Stimulated activated CD4-positive, alpha-beta T cell treated with anti-CD3 and anti-CD28 coated beads, Interleukin-12 subunit alpha, Interleukin-12 subunit beta, amount 100 ng/mL, for 48 hours (primary cell): Measurements from ENCODE around the gene HLA-DPB1.
A peak's percentile ranks its signal among the peaks of the same experiment; 100 is the strongest.
"Not testable (repeated sequence)": the region's sequence is repeated elsewhere in the genome, so short reads cannot be mapped to it uniquely, and the experiment has no call there.

Experiments used
- DNase-seq, 3 donors: peaks; one replicate each; pipeline ENCODE4 v3.0.0-alpha.2; 2020; ENCODE audit warnings: low read depth in 2 of 3, low spot score in 1 of 3

HLA-DPB1 gene

GRCh38 chr6:33075568-33076405, at the start of gene HLA-DPB1:
HLA-DPB1 (plus strand) TSS chr6:33075990; CDS start chr6:33076042, 52 bp downstream.
- DNase-seq: peak in 1 of 3 donors; percentile 29

- DNase-seq: no peak
Measured at GRCh38 chr6:33028220-33028849, 47.5 kb upstream of the HLA-DPB1 start.

DNA sequence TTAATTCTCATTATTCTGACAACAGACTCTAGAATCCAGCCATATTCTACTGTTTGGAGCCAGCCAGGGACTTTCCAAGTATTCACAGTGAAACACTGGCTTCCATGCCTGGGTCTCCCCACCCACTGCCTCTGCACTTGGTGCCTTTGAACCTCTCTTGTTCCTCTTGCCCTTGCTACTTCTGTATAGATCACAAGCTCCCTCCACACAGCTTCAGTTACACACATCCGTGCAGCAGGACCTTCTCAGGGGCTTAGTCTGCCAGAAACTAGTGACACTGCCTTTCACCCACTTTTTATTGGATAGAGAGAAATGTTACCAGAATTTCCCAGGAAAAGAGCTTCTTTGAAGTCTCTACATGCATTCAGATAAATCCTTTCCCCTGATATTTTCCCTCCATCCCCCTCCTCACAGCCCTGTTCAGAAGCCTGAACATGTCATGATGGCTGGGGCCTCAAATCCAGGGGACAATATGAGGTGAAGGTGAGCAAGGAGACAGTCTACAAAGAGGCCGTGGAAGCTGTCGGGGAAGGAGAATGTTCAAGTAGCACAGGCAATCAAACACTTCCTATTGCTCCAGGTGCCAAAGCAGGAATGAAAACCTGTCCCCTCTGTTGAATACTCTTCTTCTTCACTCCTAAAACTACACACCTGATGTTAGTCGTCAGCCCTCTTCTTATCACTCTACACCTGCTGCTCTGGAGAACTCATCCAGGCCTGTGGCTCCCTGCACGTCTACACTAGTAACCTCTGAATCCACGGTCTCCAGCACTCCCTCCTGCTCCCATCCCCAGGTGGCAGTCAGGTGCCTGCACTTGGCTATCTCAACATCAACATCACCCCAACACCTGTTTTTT, 46.2 kb upstream of the HLA-DPB1 start:
- peak in 1 of 3 donors; percentile 10 for DNase-seq

DNA sequence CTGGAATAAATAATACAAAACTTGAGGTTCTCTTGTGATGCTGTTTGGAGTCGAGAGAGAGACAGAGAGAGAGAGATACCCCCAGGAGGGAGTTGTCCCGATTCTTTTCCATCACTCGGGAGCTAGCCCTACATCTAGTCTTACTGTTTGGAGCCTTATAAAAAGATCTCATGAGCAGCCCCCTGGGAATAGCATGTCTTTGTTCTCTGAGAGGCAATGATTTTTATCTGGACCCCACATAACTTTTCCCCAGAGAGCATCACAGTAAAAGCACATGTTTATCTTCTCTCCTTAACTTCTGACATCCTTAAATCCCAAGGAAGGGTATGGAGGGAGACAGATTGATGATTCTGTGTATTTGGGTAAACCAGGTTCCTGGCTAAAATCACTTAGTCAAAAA, 45.5 kb upstream of the HLA-DPB1 start:
- no peak for DNase-seq

GRCh38 chr6:33034554-33034953, 41.2 kb upstream of the HLA-DPB1 start:
- no peak for DNase-seq

DNA sequence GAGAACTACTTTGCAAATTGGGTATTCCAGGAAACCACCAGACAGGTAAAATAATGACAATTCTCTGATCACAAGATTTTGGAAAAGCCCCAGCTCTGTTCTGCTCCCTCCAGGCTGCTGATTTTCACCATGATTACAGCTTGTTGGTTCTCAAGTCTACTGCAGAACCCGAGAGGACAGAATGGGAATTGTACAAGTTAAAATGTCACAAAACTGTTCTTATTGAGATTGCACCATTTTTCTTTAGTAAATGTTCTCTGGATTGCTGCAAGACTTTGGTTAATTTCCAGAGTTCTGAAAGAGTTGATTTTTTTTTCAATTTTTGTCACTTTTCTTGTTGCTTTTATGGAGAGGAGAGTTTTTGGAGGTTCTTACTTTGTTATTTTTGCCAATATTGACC, 39.3 kb upstream of the HLA-DPB1 start:
- DNase-seq: no peak

DNA sequence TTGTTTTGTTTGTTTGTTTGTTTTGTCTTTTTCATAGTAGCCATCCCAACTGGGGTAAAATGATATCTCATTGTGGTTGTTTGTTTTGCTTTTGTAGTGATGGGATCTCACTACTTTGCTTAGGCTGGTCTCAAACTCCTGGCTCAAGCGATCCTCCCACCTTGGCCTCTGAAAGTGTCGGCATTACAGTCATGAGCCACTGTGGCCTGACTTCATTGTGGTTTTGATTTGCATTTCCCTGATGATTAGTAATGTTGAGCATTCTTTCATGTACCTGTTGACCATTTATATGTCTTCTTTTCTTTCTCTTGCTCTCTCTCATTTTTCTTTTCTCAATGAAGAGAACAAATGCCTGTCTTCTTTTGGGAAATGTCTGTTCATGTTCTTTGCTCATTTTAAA, 35.6 kb upstream of the HLA-DPB1 start:
- no peak for DNase-seq

GRCh38 chr6:33049323-33050013, 26.3 kb upstream of the HLA-DPB1 start:
- no peak for DNase-seq

DNA sequence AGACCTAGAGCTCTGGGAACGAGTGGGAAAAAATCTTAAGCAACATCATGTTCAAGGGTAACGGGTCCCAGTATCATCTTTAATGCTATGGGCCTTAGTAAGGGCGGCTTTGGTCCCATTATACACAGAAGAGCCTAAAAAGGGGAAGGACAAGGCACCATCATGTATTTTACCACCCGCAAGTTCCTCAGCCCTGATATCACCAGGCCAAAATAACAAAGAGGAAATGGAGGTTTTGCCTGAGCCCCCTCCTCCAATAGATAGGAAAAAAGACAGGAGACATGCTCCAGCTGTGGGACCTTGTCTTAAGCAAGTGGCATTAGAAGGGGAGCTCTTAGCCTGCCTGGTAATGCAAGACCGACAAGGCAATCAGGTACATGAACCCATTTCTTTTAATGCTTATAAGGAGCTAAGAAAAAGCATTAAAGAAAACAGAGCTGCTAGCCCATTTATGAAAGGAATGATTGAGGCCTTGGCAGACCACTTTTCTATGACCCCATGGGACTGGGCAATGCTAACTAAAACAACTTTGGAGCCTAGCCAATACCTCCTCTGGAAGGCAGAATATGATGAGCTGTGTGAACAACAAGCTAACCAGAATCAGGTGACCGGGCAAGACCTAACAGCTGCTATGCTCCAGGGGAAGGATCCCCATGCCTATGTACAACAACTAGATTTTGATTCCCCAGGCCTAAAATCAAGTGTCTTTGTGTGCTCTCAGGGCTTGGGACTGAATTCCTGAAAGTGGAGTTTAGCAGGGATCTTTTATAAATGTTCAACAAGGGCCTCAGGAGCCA, 25.6 kb upstream of the HLA-DPB1 start:
- DNase-seq: no peak

DNA sequence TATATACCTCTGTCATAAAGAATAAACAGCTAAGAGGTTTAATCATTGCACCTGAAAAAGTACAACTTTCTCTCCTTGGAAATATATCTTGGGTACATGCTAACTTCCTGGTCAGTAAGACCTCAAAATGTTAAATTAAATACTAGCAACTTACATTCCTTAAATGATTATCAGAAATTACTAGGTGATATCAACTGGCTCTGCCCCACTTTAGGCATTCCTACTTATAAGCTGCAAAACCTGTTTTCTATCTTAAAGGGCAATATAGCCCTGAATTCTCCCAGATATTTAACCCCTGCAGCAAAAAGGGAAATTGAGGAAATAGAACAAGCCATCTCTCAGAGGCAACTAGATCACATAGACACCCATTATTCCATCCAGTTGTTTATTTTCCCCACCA, 23.2 kb upstream of the HLA-DPB1 start:
- DNase-seq: no peak

- DNase-seq: no peak
Measured at GRCh38 chr6:33053230-33053629, 22.6 kb upstream of the HLA-DPB1 start.

GRCh38 chr6:33057222-33058150, 18.3 kb upstream of the HLA-DPB1 start:
- DNase-seq: no peak

GRCh38 chr6:33061987-33062386, 13.8 kb upstream of the HLA-DPB1 start:
- DNase-seq: no peak

DNA sequence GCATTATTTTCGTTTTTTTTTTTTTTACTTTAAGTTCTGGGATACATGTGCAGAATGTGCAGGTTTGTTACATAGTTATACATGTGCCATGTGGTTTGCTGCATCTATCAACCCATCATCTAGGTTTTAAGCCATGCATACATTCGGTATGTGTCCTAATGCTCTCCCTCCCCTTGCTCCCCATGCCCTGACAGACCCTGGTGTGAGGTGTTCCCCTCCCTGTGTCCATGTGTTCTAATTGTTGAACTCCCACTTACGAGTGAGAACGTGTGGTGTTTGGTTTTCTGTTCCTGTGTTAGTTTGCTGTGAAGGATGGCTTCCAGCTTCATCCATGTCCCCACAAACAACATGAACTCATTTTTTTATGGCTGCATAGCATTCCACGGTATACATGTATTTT, 12.4 kb upstream of the HLA-DPB1 start:
- not testable (repeated sequence) for DNase-seq

GRCh38 chr6:33064723-33065122, 11.1 kb upstream of the HLA-DPB1 start:
- no peak for DNase-seq

DNA sequence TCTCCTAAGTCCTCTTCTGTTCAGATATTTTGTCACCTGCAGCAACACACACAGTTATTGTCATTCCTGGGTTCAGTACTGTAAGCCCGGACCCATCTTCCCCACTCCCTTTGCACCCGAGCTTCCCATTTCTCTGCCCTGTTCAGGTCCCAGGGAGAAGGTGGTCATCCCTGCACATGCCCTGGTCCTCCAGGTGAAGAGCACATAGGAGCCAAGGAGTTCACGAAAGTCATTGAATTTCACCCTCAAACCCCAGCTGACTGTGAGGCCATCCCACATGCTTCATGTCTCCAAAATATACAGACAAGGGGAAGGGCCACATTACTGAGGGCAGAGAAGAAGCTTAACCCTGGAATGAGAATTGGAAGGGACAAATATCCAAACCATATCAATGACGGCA, 10.5 kb upstream of the HLA-DPB1 start:
- no peak for DNase-seq

DNA sequence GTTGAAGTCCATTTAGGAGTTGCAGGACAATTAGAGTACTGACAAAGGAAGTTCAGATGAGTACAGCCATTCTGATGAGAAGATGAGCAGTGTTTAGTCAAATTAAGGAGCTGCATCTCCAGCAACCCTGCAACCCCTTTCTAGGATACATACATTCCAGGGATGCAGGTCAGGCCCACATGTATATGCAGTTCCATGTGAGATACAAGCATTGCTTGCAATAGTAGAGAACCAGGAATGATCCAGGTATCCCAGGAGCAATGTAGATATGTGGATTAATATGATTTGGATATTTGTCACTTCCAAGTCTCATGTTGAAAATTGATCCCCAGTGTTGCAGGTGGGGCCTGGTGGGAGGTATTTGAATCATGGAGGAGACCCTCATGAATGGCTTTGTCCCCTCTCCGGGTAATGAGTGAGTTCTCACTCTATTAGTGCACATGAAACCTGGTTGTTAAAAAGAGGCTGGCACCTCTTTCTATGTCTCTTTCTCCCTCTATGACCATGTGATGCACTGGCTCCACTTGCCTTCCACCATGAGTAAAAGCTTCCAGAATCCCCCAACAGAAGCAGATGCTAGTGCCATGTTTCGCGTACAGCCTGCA, 8.8 kb upstream of the HLA-DPB1 start:
- DNase-seq: no peak

- no peak for DNase-seq
Measured at GRCh38 chr6:33069021-33069738, 6.6 kb upstream of the HLA-DPB1 start.
